Endothelial cell (in vitro differentiated cells): Measurements from ENCODE around the gene CHI3L1. TPM values are rescaled to one million over a fixed set of nuclear protein-coding genes. Genes with fewer than 3 reads are reported as not detected.

Experiments
- DNase-seq: peaks from one replicate; pipeline ENCODE4 v3.0.0; 2021; ENCODE audit warnings: low spot score
- H3K27ac Mint-ChIP-seq: one replicate; pipeline ENCODE4 v1.8.0; 2021; ENCODE audit warnings: mixed read lengths, inconsistent platforms; ENCODE audit not compliant: unreplicated experiment
- H3K27me3 Mint-ChIP-seq: one replicate; pipeline ENCODE4 v1.8.0; 2021; ENCODE audit warnings: mild to moderate bottlenecking, moderate library complexity, mixed read lengths, inconsistent platforms; ENCODE audit not compliant: unreplicated experiment
- H3K36me3 Mint-ChIP-seq: one replicate; pipeline ENCODE4 v1.8.0; 2021; ENCODE audit warnings: mild to moderate bottlenecking, low read depth, mixed read lengths, inconsistent platforms; ENCODE audit not compliant: unreplicated experiment
- H3K4me1 Mint-ChIP-seq: one replicate; pipeline ENCODE4 v1.8.0; 2021; ENCODE audit warnings: mild to moderate bottlenecking, mixed read lengths, inconsistent platforms; ENCODE audit not compliant: unreplicated experiment
- H3K4me3 Mint-ChIP-seq: one replicate; pipeline ENCODE4 v1.8.0; 2021; ENCODE audit warnings: mild to moderate bottlenecking, mixed read lengths, inconsistent platforms; ENCODE audit not compliant: unreplicated experiment
- H3K9me3 Mint-ChIP-seq: one replicate; pipeline ENCODE4 v1.8.0; 2021; ENCODE audit warnings: mixed read lengths, inconsistent platforms; ENCODE audit not compliant: unreplicated experiment
- total RNA-seq: library from RNA; stranded (reverse); fragmentation: NEBNext Ultra II Directional; extraction: Animal tissue kit (Norgen Biotek cat#: 25700); gene quantifications from one replicate; pipeline ENCODE4 v1.2.1, GENCODE V29; 2021; ENCODE audit not compliant: unreplicated experiment
- TF ChIP-seq, protein P1 (sequence below): fragments of 200-600 bp; sonication (generic); IDR thresholded peaks from one replicate; pipeline ENCODE4 v1.5.0; 2021; ENCODE audit warnings: antibody characterized with exemption; ENCODE audit not compliant: unreplicated experiment

Gene CHI3L1
- total RNA-seq, 1 donor from 2014 or later = 0.21 TPM

DNA sequence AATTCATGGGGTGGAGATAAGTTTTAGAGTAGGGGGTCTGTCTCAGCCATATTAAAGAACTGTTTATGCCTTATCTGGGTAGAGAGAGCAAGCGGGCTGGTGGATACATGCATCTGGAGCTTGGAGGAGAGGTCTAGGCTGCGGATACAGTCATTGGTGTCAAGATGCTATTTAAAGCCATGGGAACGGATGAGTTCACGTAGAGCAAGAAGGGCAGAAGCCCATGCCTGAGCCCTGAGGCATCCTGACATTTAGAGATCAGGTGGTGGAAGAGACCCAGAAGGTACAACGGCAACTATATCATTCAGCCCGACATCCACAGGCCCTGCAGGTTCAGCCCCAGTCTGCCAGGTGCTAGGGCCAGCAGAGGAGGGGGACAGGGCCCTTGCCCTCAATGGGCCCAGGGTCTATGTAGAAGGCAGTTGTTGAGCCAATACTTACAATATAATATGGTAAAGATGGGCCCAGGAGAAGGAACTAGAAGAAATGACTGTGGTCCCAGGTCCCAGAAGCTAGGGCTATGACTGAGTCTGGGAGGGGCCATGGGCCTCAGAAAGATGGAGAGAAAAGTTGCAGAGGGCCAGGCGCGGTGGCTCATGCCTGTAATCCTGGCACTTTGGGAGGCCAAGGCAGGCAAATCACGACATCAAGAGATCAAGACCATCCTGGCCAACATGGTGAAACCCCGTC is 15.2 kb upstream of the CHI3L1 start:
- DNase-seq = no peak
- Mint-ChIP-seq H3K27me3 (peaks cover 2% of the 10 kb centered on the region), H3K4me3 (no peak overlapping the region), H3K4me1 (peaks cover 5% of the 10 kb centered on the region), H3K27ac (no peak overlapping the region), H3K36me3 (peaks cover 7% of the 10 kb centered on the region), H3K9me3 (no peaks in the 10 kb centered on the region)
- TF ChIP-seq, protein P1, sequence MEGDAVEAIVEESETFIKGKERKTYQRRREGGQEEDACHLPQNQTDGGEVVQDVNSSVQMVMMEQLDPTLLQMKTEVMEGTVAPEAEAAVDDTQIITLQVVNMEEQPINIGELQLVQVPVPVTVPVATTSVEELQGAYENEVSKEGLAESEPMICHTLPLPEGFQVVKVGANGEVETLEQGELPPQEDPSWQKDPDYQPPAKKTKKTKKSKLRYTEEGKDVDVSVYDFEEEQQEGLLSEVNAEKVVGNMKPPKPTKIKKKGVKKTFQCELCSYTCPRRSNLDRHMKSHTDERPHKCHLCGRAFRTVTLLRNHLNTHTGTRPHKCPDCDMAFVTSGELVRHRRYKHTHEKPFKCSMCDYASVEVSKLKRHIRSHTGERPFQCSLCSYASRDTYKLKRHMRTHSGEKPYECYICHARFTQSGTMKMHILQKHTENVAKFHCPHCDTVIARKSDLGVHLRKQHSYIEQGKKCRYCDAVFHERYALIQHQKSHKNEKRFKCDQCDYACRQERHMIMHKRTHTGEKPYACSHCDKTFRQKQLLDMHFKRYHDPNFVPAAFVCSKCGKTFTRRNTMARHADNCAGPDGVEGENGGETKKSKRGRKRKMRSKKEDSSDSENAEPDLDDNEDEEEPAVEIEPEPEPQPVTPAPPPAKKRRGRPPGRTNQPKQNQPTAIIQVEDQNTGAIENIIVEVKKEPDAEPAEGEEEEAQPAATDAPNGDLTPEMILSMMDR = no peak

DNA sequence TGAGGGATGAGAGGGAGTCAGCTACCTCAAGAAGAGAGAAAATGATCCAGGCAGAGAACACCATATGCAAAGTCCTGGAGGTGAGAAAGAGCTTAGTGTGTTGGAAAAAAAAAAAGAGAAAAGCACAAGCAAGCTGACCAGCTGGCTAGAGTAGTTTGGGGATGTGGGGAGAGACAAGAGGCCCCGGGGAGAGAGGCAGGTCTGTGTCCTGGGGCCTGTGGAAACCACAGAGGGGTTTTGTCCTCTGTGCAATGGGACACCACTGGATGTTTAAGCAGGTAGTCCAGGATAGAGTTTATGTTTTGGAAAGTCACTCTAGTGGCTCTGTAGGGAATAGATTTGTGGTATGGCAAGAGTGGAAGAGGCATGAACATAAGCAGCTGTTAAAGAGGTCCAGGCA is 14.4 kb upstream of the CHI3L1 start:
- no peaks in the 10 kb centered on the region for H3K9me3 Mint-ChIP-seq
- H3K4me3 Mint-ChIP-seq = no peak overlapping the region
- H3K36me3 Mint-ChIP-seq = peaks cover 7% of the 10 kb centered on the region
- no peak for DNase-seq
- H3K27ac Mint-ChIP-seq = no peak overlapping the region
- peaks cover 5% of the 10 kb centered on the region for H3K4me1 Mint-ChIP-seq
- TF ChIP-seq, protein P1 = no peak
- H3K27me3 Mint-ChIP-seq = peaks cover 2% of the 10 kb centered on the region

DNA sequence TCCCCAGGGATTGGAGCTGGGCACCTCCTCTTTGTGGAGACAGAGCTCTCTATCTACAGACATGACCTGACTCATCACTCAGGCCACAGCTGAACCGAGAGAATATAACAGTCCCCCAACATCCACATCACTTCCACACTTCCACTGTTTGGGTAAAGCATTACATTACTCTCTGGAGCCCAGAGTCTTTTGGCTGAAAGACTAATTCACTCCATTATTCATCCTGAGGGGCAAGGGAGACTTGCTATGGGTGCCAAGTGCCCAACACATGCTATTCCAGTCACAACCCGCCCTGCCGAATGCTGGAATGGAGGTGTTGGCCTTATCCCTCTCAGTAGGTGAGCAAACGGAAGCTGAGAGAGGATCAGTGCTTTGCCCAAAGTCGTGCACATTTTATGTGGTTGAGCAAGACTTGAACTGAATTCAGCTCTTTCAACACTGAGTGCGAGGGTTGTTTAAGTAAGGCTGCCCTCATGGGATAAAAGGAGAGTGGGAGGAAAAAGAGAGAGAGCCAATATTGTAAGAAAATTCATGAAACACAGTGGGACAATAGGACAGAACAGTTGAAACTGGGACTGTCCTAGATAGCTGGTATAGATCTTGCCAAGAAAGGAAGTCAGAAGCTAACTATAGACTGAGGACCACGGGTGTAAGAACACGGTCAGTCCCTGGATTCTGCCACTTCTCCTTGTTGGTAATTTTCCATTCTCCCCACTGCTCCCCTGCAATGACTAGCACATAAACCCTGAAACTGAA is 13.5 kb upstream of the CHI3L1 start:
- peaks cover 5% of the 10 kb centered on the region for H3K4me1 Mint-ChIP-seq
- TF ChIP-seq, protein P1 = no peak
- no peaks in the 10 kb centered on the region for H3K9me3 Mint-ChIP-seq
- H3K36me3 Mint-ChIP-seq = peaks cover 7% of the 10 kb centered on the region
- H3K27ac Mint-ChIP-seq = no peak overlapping the region
- H3K27me3 Mint-ChIP-seq = peaks cover 2% of the 10 kb centered on the region
- H3K4me3 Mint-ChIP-seq = no peak overlapping the region
- DNase-seq = no peak

DNA sequence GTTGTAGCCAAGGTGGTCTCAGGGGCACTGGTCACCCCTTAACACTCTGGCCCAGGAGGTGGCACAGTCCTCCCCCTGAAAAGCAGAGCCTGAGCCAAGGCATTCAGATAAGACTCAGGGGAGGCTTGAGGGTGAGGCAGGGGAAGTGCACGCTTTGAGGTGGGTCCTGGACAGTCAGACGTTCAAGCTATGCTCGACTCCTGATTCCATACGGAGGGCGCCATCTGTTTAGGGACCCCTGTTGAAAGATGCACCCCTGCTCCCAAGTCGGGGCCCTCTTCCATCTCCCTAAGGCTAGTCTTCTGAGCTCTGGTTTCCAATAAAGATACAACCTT is 12.9 kb upstream of the CHI3L1 start:
- TF ChIP-seq, protein P1 = no peak
- H3K36me3 Mint-ChIP-seq = peaks cover 7% of the 10 kb centered on the region
- peaks cover 2% of the 10 kb centered on the region for H3K27me3 Mint-ChIP-seq
- H3K9me3 Mint-ChIP-seq = no peaks in the 10 kb centered on the region
- no peak overlapping the region for H3K4me3 Mint-ChIP-seq
- no peak overlapping the region for H3K27ac Mint-ChIP-seq
- no peak for DNase-seq
- peaks cover 5% of the 10 kb centered on the region for H3K4me1 Mint-ChIP-seq

DNA sequence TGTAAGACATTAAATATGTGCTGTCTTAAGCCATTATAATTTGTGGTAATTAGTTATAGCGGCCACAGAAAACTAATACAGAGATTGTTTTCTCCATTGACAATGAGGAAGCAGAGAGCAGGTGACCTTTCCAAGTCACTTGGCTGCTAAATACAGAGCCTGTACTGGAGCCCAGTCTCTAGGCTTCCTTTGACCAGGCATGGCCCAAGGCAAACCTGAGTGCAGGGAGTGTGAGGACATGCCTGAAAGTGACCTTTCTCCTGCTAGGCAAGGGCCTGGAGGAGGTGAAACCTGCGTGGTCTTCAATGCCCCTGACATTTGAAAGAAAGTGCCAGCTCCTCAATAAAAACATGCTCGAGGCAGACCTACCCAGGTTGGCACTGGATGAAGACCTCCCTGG is 12.5 kb upstream of the CHI3L1 start:
- Mint-ChIP-seq H3K27ac (no peak overlapping the region), H3K36me3 (peaks cover 7% of the 10 kb centered on the region), H3K4me3 (no peak overlapping the region), H3K4me1 (peaks cover 5% of the 10 kb centered on the region), H3K27me3 (peaks cover 2% of the 10 kb centered on the region), H3K9me3 (no peaks in the 10 kb centered on the region)
- TF ChIP-seq, protein P1 = no peak
- no peak for DNase-seq
